GM18870 (cell line): ENCODE data around the gene CEACAM16.
"Not testable (repeated sequence)": the region's sequence is repeated elsewhere in the genome, so short reads cannot be mapped to it uniquely, and the experiment has no call there.

Experiments used
- ATAC-seq: cut with Tn5 transposase; IDR thresholded peaks from one replicate; pipeline ENCODE4 v1.9.1; 2021; ENCODE audit warnings: moderate library complexity; ENCODE audit not compliant: unreplicated experiment

CEACAM16 gene

GRCh38 chr19:44698492-44699201, at the start of gene CEACAM16:
Gene CEACAM16, plus strand, starts transcription at chr19:44699151. Its CDS starts 2,306 bp downstream, at chr19:44701457.
- ATAC-seq, result no peak

GRCh38 chr19:44649578-44650145, 49.3 kb upstream of the CEACAM16 start:
- ATAC-seq, result no peak

GRCh38 chr19:44653343-44653742, 45.6 kb upstream of the CEACAM16 start:
- ATAC-seq, result no peak

- no peak for ATAC-seq
These were observed 44.8 kb upstream of the CEACAM16 start for GRCh38 chr19:44653977-44654774.

GRCh38 chr19:44657211-44657921, 41.6 kb upstream of the CEACAM16 start:
- no peak for ATAC-seq

- ATAC-seq, result no peak
These were observed 40.8 kb upstream of the CEACAM16 start for GRCh38 chr19:44658069-44658733.

GRCh38 chr19:44660081-44660480, 38.9 kb upstream of the CEACAM16 start:
- no peak for ATAC-seq

- ATAC-seq, result no peak
These were observed 37.7 kb upstream of the CEACAM16 start for GRCh38 chr19:44661205-44661604.

GRCh38 chr19:44661904-44662303, 37.0 kb upstream of the CEACAM16 start:
- no peak for ATAC-seq

- ATAC-seq, result no peak
These were observed 36.1 kb upstream of the CEACAM16 start for GRCh38 chr19:44662691-44663385.

- ATAC-seq, result no peak
These were observed 35.0 kb upstream of the CEACAM16 start for GRCh38 chr19:44663996-44664395.

- ATAC-seq, result no peak
These were observed 34.0 kb upstream of the CEACAM16 start for GRCh38 chr19:44664976-44665375.

- no peak for ATAC-seq
These were observed 31.9 kb upstream of the CEACAM16 start for GRCh38 chr19:44666852-44667556.

- no peak for ATAC-seq
These were observed 29.8 kb upstream of the CEACAM16 start for GRCh38 chr19:44668985-44669764.

- ATAC-seq, result not testable (repeated sequence)
These were observed 28.9 kb upstream of the CEACAM16 start for GRCh38 chr19:44670027-44670426.

GRCh38 chr19:44671400-44671799, 27.6 kb upstream of the CEACAM16 start, which contains the start of gene CEACAM19:
Gene CEACAM19, plus strand, starts transcription at chr19:44671482. Its CDS starts 450 bp downstream, at chr19:44671932.
- ATAC-seq, result no peak

- no peak for ATAC-seq
These were observed 26.7 kb upstream of the CEACAM16 start for GRCh38 chr19:44672226-44672625.

GRCh38 chr19:44673510-44673909, 25.4 kb upstream of the CEACAM16 start:
- no peak for ATAC-seq

GRCh38 chr19:44675521-44675920, 23.4 kb upstream of the CEACAM16 start:
- ATAC-seq, result no peak
